Measurements from ENCODE around the gene PLA2G15. TPM values are rescaled to one million over a fixed set of nuclear protein-coding genes. Genes with fewer than 3 reads are reported as not detected.
A peak's percentile ranks its signal among the peaks of the same experiment; 100 is the strongest.

Gene PLA2G15
- total and polyA plus RNA-seq, 2 of the 13 experiments (the other 11 are each of a cell fraction or from before 2014, with no cell fraction given) = 14.4 to 23.7 TPM

DNA sequence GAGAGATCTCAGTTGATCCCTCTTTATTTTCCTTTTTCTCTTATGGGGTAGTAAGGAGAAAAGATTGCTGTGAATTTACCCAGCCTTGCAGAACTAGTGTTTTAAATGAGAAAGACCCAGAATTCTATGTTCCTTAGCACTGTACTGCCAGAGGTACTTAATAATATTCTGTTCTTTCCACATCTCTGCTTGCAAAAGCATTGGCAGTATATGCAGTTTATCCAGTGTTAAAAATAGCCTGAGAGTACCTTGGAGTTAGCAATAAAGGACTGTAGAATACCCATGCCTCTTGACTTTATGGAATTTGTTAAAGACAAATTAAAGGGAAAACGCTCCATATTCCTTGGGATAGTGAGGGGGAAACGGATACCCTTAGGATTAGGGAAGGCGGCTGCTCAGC, 31.1 kb downstream of the PLA2G15 start:
- H3K27ac ChIP-seq (ENCODE audit: extremely low read length, insufficient read depth, low read length) = peak overlapping the region; percentile 52
- no peaks in the 10 kb centered on the region for H3K9me3 ChIP-seq (ENCODE audit: low read length)
- peak overlapping the region; percentile 27; the same call in 1 of the 2 replicates for H3K9ac ChIP-seq (ENCODE audit: insufficient read depth, low read depth, low read length)
- peak overlapping the region; percentile 48; the same call in 1 of the 2 replicates for H3K4me2 ChIP-seq (ENCODE audit: low read depth, low read length)
- peaks cover 20 to 41% of the 10 kb centered on the region in 2 experiments for H3K36me3 ChIP-seq (replicated peaks in 1 of 2; ENCODE audit: control insufficient read depth in 1 of 2, insufficient read depth in 2 of 2, low read length in 2 of 2)
- FAIRE-seq (no peak), DNase-seq (ENCODE audit: low spot score) (no peak), ATAC-seq (no peak)
- POLR2A ChIA-PET = interaction anchor here (1.1 to 2.4 kb wide), 4 partner anchors 9 to 35 kb away, joined by 3 to 16 read pairs (median 7); partner anchors contain the start of genes PRMT7, SLC7A6 and SLC7A6OS
- CTCF ChIA-PET (ENCODE audit: low intra/inter-chr PET ratio, low total read pairs) = no interaction called here
- TF ChIP-seq ZNF558 (CRISPR knock-in tag; IDR thresholded peaks at IDR 0.05; ENCODE audit: borderline replicate concordance) = no peak
- TF ChIP-seq ZNF547 (CRISPR knock-in tag; IDR thresholded peaks at IDR 0.05) = no peak
- no peak for TF ChIP-seq CCAR2 (optimal IDR thresholded peaks at IDR 0.05; ENCODE audit: low read depth, low read length)
- no peak for TF ChIP-seq NFE2 (CRISPR knock-in tag; IDR thresholded peaks at IDR 0.05)
- TF ChIP-seq PCBP1 (IDR thresholded peaks at IDR 0.05; ENCODE audit: borderline replicate concordance, low read depth, low read length) = no peak
- no peak for TF ChIP-seq ZNF326 (CRISPR knock-in tag; IDR thresholded peaks at IDR 0.05; ENCODE audit: borderline replicate concordance)
- TF ChIP-seq ZNF207 (IDR thresholded peaks at IDR 0.05; ENCODE audit: borderline replicate concordance) = no peak
- TF ChIP-seq ADNP (CRISPR knock-in tag; IDR thresholded peaks at IDR 0.05) = no peak
- no peak overlapping the region for H2AFZ ChIP-seq (ENCODE audit: low read length)
- intact Hi-C loops (cut with micrococcal nuclease; ENCODE audit: unreplicated experiment) (no loop called here), in situ Hi-C loops (cut with HindIII; ENCODE audit: extremely low pct_ligation_motif_present, low pct_unique_long_range_greater_than_20kb) (no loop called here)
- no TSS peak for BruUV-seq (replicated peaks)
- peaks cover 4% of the 10 kb centered on the region; the same call in 1 of the 2 replicates for H4K20me1 ChIP-seq (ENCODE audit: insufficient read depth, low read length)
- H3K4me3 ChIP-seq (replicated peaks in 1 of 3; ENCODE audit: insufficient read depth in 1 of 3, low read depth in 2 of 3, low read length in 3 of 3) = no peak overlapping the region
- 67% methylated on average over 3 of the region's 3 CpGs for WGBS (ENCODE audit: low lambda C conversion rate)
- peaks cover 67% of the 10 kb centered on the region for H3K4me1 ChIP-seq (ENCODE audit: insufficient read depth, low read length)
- H3K27me3 ChIP-seq (ENCODE audit: control insufficient read depth in 1 of 2, insufficient read depth in 2 of 2, low read length in 2 of 2) = no peaks in the 10 kb centered on the region
- H3K79me2 ChIP-seq (ENCODE audit: insufficient read depth, low read length) = peaks cover 46% of the 10 kb centered on the region

Data from HepG2 (cell line).